Mucosa of rectum (tissue), 2 donors: ENCODE data around the gene GNB1.
"Not testable (repeated sequence)": the region's sequence is repeated elsewhere in the genome, so short reads cannot be mapped to it uniquely, and the experiment has no call there.

Experiments
- H3K27ac ChIP-seq, 2 donors: one replicate each; pipeline ENCODE4 v1.7.0; 2013; ENCODE audit warnings: inconsistent platforms in 2 of 2, low read depth in 2 of 2, low read length in 2 of 2
- H3K27me3 ChIP-seq, 2 donors: one replicate each; pipeline ENCODE4 v1.7.0; 2013; ENCODE audit warnings: low read length in 2 of 2; ENCODE audit not compliant: control insufficient read depth in 2 of 2, insufficient read depth in 2 of 2
- H3K36me3 ChIP-seq, 2 donors: one replicate each; pipeline ENCODE4 v1.7.0; 2013; ENCODE audit warnings: low read length in 2 of 2; ENCODE audit not compliant: control insufficient read depth in 2 of 2, insufficient read depth in 2 of 2
- H3K4me1 ChIP-seq, 2 donors: one replicate each; pipeline ENCODE4 v1.7.0; 2013; ENCODE audit warnings: low read length in 2 of 2, mild to moderate bottlenecking in 1 of 2; ENCODE audit not compliant: control insufficient read depth in 2 of 2, insufficient read depth in 2 of 2
- H3K4me3 ChIP-seq, 2 donors: one replicate each; pipeline ENCODE4 v1.7.0; 2013; ENCODE audit warnings: low read length in 2 of 2
- H3K9ac ChIP-seq, 2 donors: one replicate each; pipeline ENCODE4 v1.7.0; 2013; ENCODE audit warnings: low read length in 2 of 2, low read depth in 1 of 2, mild to moderate bottlenecking in 1 of 2
- H3K9me3 ChIP-seq, 2 donors: one replicate each; pipeline ENCODE4 v1.7.0; 2013; ENCODE audit warnings: low read length in 2 of 2; ENCODE audit not compliant: control insufficient read depth in 2 of 2
- donor health status: healthy.
- donor health status: Normal muscosa, but diverticular disease.

The GNB1 gene

GRCh38 chr1:1889847-1890505 lies 911 bp downstream of the GNB1 start:
- peak overlapping the region; percentile 87 to 90 for H3K27ac ChIP-seq
- peak overlapping the region; percentile 60 to 81 for H3K9ac ChIP-seq
- peaks cover 43 to 44% of the 10 kb centered on the region in 2 donors for H3K4me1 ChIP-seq
- H3K27me3 ChIP-seq: no peaks in the 10 kb centered on the region
- H3K9me3 ChIP-seq: no peaks in the 10 kb centered on the region
- no peaks in the 10 kb centered on the region for H3K36me3 ChIP-seq
- H3K4me3 ChIP-seq: peak overlapping the region; percentile 71 to 76

- Histone ChIP-seq H3K4me3 (peak overlapping the region; percentile 71 to 76), H3K9ac (peak overlapping the region; percentile 60 to 81), H3K36me3 (no peaks in the 10 kb centered on the region), H3K4me1 (peaks cover 36 to 37% of the 10 kb centered on the region in 2 donors), H3K9me3 (no peaks in the 10 kb centered on the region), H3K27ac (peak overlapping the region in 1 of 2 donors; percentile 87), H3K27me3 (no peaks in the 10 kb centered on the region)
Measured at GRCh38 chr1:1889090-1889750, 1.7 kb downstream of the GNB1 start.

- not testable (repeated sequence) for H3K4me3 ChIP-seq, H3K36me3 ChIP-seq, H3K9ac ChIP-seq, H3K27me3 ChIP-seq, H3K27ac ChIP-seq, H3K9me3 ChIP-seq
- H3K4me1 ChIP-seq: peaks cover 29 to 33% of the 10 kb centered on the region in 2 donors
Measured at GRCh38 chr1:1883890-1884289, 7.0 kb downstream of the GNB1 start.

- Histone ChIP-seq H3K9me3 (no peaks in the 10 kb centered on the region), H3K9ac (no peak overlapping the region), H3K36me3 (peaks cover 0 to 5% of the 10 kb centered on the region in 2 donors), H3K27ac (no peak overlapping the region), H3K4me3 (no peak overlapping the region), H3K27me3 (no peaks in the 10 kb centered on the region), H3K4me1 (peaks cover 24 to 28% of the 10 kb centered on the region in 2 donors)
Measured at GRCh38 chr1:1883092-1883873, 7.6 kb downstream of the GNB1 start.

GRCh38 chr1:1881727-1882126 lies 9.2 kb downstream of the GNB1 start:
- Histone ChIP-seq H3K9me3 (no peaks in the 10 kb centered on the region), H3K27me3 (no peaks in the 10 kb centered on the region), H3K4me3 (peak overlapping the region; percentile 26 to 31), H3K36me3 (peaks cover under 1 to 9% of the 10 kb centered on the region in 2 donors), H3K9ac (peak overlapping the region in 1 of 2 donors; percentile 38), H3K4me1 (peaks cover 19 to 24% of the 10 kb centered on the region in 2 donors), H3K27ac (peak overlapping the region; percentile 77 to 78)

GRCh38 chr1:1880617-1881312 lies 10.1 kb downstream of the GNB1 start:
- Histone ChIP-seq H3K36me3 (peaks cover 8 to 18% of the 10 kb centered on the region in 2 donors), H3K27me3 (no peaks in the 10 kb centered on the region), H3K27ac (peak overlapping the region; percentile 77 to 78), H3K4me1 (peaks cover 19 to 24% of the 10 kb centered on the region in 2 donors), H3K9ac (peak overlapping the region; percentile 38), H3K9me3 (no peaks in the 10 kb centered on the region), H3K4me3 (peak overlapping the region; percentile 14 to 22)

- Histone ChIP-seq H3K4me1 (peaks cover 19 to 24% of the 10 kb centered on the region in 2 donors), H3K36me3 (peaks cover 10 to 21% of the 10 kb centered on the region in 2 donors)
Measured at GRCh38 chr1:1879942-1880341, 10.9 kb downstream of the GNB1 start.

GRCh38 chr1:1877865-1878436 lies 12.9 kb downstream of the GNB1 start:
- Histone ChIP-seq H3K36me3 (peaks cover 10 to 23% of the 10 kb centered on the region in 2 donors), H3K27me3 (no peaks in the 10 kb centered on the region), H3K9ac (no peak overlapping the region), H3K9me3 (no peaks in the 10 kb centered on the region), H3K4me1 (peaks cover 25 to 31% of the 10 kb centered on the region in 2 donors), H3K4me3 (no peak overlapping the region), H3K27ac (no peak overlapping the region)

More at GRCh38 chr1:1879942-1880341, 10.9 kb downstream of the GNB1 start:
- Histone ChIP-seq H3K9me3 (no peaks in the 10 kb centered on the region), H3K27ac (no peak overlapping the region), H3K4me3 (no peak overlapping the region), H3K27me3 (no peaks in the 10 kb centered on the region), H3K9ac (no peak overlapping the region)

GRCh38 chr1:1876335-1876930 lies 14.5 kb downstream of the GNB1 start:
- H3K36me3 ChIP-seq: peaks cover 10 to 23% of the 10 kb centered on the region in 2 donors
- H3K27ac ChIP-seq: no peak overlapping the region
- H3K4me1 ChIP-seq: peaks cover 25 to 27% of the 10 kb centered on the region in 2 donors

More at GRCh38 chr1:1876335-1876930, 14.5 kb downstream of the GNB1 start:
- Histone ChIP-seq H3K4me3 (no peak overlapping the region), H3K9me3 (no peaks in the 10 kb centered on the region), H3K9ac (no peak overlapping the region), H3K27me3 (no peaks in the 10 kb centered on the region)
